ENCODE data around the gene PDE7B.

The PDE7B gene

DNA sequence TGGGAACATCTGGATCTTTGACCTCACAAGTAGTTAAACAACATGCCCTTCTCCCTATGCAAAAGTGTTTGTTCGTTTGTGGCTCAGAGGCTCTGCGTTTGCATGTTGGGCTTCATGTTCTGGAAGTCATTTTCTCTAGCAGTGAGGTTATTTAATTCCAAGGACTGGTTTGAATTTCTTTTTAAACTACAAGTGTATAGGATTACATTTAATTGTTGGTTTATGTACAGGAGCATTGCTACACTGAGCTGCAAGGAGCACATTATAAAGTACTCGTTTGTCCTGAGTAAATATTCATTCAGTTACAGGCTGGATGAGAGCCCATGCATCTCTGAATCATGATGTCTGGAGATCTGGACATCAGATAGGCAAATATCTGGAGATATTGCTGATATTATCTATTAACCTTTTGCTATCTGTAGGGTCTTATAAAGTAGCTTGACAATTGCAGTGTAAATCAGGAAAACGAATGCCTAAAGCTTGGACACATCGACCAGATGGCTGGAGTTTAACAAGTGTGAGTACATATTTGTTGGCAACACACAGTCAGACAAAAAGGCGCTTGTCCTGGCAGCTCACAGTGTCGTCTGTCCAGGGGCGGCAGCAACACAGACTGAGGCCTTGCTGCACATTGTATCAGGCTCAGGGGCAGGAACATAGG is 84.6 kb downstream of the PDE7B start:
- no peak for DNase-seq (ENCODE audit: low spot score)

GRCh38 chr6:135936606-135937005 is 85.1 kb downstream of the PDE7B start:
- DNase-seq (ENCODE audit: low spot score) = no peak

- no peak for DNase-seq (ENCODE audit: low spot score)
Measured at GRCh38 chr6:135937106-135937505, 85.6 kb downstream of the PDE7B start.

DNA sequence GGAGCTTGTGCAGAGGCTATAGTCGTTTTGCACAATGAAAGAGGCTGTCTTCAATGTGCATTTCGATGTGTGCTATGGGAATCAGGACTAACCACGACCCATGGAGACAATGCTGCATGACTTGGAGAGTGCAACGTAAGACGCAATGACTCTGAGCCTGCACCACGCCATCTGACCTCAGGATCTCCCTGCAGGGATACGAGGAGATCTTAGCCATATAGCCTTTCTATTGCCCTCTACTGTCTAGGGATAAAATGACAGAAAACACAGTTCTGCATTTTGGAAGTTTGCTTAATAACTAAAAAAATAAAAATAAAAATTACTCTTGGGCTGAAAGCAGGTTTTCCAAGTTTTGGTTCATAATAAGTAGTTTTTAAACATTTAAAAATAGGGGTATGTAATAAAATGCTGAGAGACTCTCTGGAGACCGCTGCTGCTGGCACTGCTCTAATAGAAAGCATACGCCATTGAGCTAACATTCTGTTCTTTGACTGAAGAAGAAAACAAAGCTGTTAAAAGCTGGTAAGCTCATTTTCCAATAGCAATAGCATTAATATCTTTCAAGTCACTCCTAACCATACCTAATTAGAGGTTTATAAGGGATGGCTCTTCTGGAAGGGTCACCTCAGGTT is 87.2 kb downstream of the PDE7B start:
- no peak for DNase-seq (ENCODE audit: low spot score)

DNA sequence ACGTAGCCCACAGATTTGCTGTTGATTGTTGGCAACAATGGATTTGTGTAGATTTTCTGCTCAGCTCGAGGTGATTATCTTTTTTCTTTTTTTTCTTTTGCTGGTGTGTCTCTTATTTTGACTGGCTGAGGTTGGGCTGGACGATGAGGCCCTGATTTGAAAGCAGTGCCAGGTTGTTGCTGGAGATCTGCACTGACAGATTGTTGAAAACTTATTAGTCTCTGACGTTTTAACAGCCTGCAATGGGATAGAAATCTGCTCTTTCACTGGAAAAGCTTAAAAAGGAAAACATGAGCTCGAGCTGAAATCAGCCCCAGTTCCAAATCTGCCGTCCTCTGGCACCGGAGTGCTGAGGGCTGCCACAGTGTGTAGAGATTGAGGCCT is 87.7 kb downstream of the PDE7B start:
- DNase-seq (ENCODE audit: low spot score) = no peak

- DNase-seq (ENCODE audit: low spot score) = no peak
Measured at GRCh38 chr6:135940616-135941167, 89.2 kb downstream of the PDE7B start.

GRCh38 chr6:135941275-135942025 is 89.9 kb downstream of the PDE7B start:
- no peak for DNase-seq (ENCODE audit: low spot score)

DNA sequence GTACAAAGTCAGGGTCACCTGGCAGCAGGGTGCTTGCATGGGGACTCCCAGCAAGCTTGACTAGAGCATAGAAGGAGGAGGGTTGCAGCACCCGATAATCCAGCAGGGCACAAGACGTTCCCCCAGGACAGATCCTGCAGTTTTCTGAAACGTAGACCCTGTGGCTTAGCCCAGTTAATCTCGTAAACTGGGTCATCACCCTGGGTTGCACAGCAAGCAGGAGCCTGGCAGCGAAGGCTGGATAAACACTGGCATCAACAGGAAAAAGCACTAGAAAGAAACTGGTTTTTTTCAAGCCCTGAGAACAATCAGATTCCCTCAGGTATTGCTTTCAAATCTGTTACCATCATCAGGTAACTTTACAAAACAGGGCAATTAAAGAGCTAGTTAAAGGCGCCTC is 92.6 kb downstream of the PDE7B start:
- no peak for DNase-seq (ENCODE audit: low spot score)

DNA sequence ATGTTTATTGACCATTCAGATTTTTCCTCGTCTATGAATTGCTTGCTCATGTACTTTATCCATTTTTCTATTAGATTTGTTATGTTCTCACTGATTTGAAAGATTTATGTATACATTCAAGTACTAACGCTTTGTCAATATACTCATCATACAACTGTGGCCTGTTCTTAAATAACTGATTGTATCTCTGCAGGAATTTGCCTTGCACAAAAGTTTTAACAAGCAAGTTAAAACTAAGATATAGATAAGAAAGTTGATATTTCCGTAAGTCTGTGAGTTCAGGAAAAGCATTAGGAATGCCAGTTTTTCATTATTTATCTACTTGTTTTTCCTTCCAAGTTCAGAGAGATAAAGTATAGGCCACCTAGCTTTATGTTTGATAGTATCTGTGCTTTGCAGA is 95.2 kb downstream of the PDE7B start:
- no peak for DNase-seq (ENCODE audit: low spot score)

- DNase-seq (ENCODE audit: low spot score) = no peak
Measured at GRCh38 chr6:135950669-135951068, 99.2 kb downstream of the PDE7B start.

- DNase-seq (ENCODE audit: low spot score) = no peak
Measured at GRCh38 chr6:135951169-135951568, 99.7 kb downstream of the PDE7B start.

DNA sequence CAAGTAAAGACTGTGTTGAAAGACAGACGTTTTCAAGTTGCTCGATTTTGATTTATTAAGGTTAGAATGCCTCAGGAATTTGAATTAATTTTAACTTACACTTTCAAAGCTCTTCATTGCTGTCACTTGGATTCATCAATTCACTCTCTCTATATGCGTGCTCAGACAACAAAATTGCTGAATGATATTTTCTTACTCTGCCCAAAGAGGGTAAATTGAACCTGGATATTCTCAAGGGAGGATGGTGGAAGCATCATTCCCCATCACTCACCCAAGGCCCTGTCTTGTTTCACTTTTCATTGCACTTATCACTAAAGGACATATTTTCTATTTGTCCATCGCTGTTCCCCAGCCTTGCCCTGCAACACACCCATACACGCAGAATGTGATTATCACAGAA is 102.3 kb downstream of the PDE7B start:
- DNase-seq (ENCODE audit: low spot score) = no peak

- no peak for DNase-seq (ENCODE audit: low spot score)
Measured at GRCh38 chr6:135955099-135955498, 103.6 kb downstream of the PDE7B start.

- DNase-seq (ENCODE audit: low spot score) = no peak
Measured at GRCh38 chr6:135962731-135963130, 111.2 kb downstream of the PDE7B start.

DNA sequence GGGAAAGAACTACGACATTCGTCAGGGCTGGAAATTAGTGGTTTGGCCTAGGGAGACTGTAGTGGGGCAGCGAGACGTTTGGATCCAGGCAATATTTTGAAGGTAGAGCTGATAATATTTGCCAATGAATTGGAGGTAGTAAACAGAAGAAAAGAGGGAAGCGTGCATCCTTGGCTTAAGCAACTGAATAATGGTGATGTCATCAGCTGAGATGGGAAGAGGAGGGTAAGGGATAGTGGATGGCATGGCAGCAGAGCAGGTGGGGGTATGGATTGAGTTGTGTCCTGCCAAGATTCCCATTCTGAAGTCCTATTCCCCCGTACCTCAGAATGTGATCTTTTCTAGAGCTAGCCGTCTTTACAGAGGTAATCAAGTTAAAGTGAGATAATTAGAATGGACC is 119.2 kb downstream of the PDE7B start:
- DNase-seq (ENCODE audit: low spot score) = no peak

- no peak for DNase-seq (ENCODE audit: low spot score)
Measured at GRCh38 chr6:135971351-135971750, 119.8 kb downstream of the PDE7B start.

DNA sequence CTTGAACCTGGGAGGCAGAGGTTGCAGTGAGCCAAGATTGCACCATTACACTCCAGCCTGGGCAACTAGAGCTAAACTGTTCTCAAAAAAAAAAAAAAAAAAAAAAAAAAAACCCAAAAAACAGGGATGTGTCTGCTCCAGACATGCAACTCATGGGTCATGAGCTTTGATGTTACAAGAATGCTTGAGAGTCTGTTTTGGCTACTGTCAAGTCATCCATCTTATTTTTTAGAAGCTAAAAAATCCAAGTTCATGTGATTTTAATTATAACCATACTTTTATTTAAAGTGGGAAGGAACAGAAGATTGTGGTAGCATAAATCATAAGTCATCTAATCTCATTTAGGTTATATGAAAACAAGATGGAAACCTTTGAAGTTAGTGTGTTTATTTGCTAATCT is 120.6 kb downstream of the PDE7B start:
- no peak for DNase-seq (ENCODE audit: low spot score)

- no peak for DNase-seq (ENCODE audit: low spot score)
Measured at GRCh38 chr6:135972586-135972985, 121.1 kb downstream of the PDE7B start.

DNA sequence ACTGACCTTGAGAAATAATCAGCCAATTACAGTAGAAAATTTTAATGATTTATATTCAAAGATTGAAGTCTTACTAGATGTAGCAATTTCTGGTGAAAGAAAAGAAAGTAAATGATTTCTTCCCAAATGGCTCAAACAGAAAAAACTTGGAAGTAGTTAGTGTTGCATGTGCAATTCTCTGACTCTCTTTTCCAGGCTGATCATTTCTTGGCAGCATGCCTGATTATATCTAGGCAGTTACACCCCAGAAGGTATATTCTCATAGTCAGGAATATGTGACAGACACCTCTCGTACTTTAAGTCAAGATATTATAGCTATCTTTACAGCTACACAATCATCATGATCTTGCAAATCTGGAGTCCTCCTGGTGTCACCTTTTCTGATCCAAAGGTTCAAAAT is 122.9 kb downstream of the PDE7B start:
- DNase-seq (ENCODE audit: low spot score) = no peak

GRCh38 chr6:135976585-135976984 is 125.1 kb downstream of the PDE7B start:
- no peak for DNase-seq (ENCODE audit: low spot score)

DNA sequence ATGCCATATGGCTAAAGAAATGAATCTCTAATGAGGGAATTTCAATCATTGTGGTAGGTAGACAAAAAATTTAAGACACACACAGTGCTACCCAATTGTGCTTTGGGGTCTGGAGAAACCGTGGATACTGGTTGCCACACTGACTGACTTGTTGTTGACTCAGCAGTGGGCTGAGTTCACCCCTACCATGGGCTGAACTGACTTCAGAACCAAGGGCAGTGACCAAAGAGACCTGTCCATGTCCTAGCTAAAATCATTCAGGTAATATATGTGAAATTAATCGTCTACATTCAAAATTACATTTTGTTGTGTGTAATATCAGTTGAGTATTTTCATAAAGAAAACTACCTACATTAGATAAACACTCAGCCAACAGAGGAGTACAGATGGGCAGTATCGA is 131.6 kb downstream of the PDE7B start:
- no peak for DNase-seq (ENCODE audit: low spot score)

GRCh38 chr6:135983718-135984343 is 132.3 kb downstream of the PDE7B start:
- DNase-seq (ENCODE audit: low spot score) = no peak

GRCh38 chr6:135985471-135985870 is 134.0 kb downstream of the PDE7B start:
- no peak for DNase-seq (ENCODE audit: low spot score)

Data from germinal center (tissue), 1 donor.